Endothelial cell of umbilical vein (primary cell): ENCODE results near the gene SHOC2. TPM values are rescaled to one million over a fixed set of nuclear protein-coding genes. Genes with fewer than 3 reads are reported as not detected.

Source experiments
- BruUV-seq: library from RNA; stranded (reverse); fragments of 400-500 nt; replicated peaks from 2 replicates; lab custom pipeline; 2021; lab: Mats Ljungman, UMichigan
- CTCF ChIA-PET: fragments of 300-600, 350-600 bp; sonication (Branson Sonifier 250); formaldehyde crosslinking; loops from one replicate; lab custom pipeline; 2021; ENCODE audit warnings: antibody characterized with exemption, inconsistent platforms; lab: Charles Lee
- POLR2A ChIA-PET: fragments of 300-600, 350-600 bp; sonication (Branson Sonifier 250); formaldehyde crosslinking; loops from one replicate; lab custom pipeline; 2021; ENCODE audit warnings: antibody characterized with exemption, inconsistent platforms; lab: Charles Lee
- DNase-seq: peaks from one replicate; pipeline ENCODE4 v3.0.0-alpha.2; 2011; ENCODE audit warnings: low read depth, low spot score
- FAIRE-seq: peaks from 2 replicates; lab custom pipeline; 2011; peaks lifted over from hg19 to GRCh38; lab: Jason Lieb, UNC
- H2AFZ ChIP-seq: 2 replicates; pipeline ENCODE4 v1.6.0; 2012; ENCODE audit warnings: low read depth, low read length, control low read depth, inconsistent platforms
- H3K27ac ChIP-seq: 2 replicates; pipeline ENCODE4 v1.5.1; 2011; ENCODE audit warnings: low read depth, mild to moderate bottlenecking, control low read depth, low read length, moderate library complexity; ENCODE audit not compliant: insufficient read depth
- H3K27me3 ChIP-seq, 2 experiments: 2 replicates each; pipeline versions ENCODE4 v1.6.0 to v1.6.1; 2011; ENCODE audit warnings: low read length in 2 of 2, mixed read lengths in 1 of 2; ENCODE audit not compliant: control insufficient read depth in 2 of 2, insufficient read depth in 2 of 2
- H3K36me3 ChIP-seq, 2 experiments: 2 replicates in 1 of 2; 3 replicates in 1 of 2; pipeline ENCODE4 v1.5.1; 2011; ENCODE audit warnings: low read length in 2 of 2, mild to moderate bottlenecking in 1 of 2, moderate library complexity in 1 of 2; ENCODE audit not compliant: control insufficient read depth in 2 of 2, insufficient read depth in 2 of 2; ENCODE audit errors: extremely low read depth in 1 of 2
- H3K4me1 ChIP-seq: 3 replicates; pipeline ENCODE4 v1.5.1; 2011; ENCODE audit warnings: mild to moderate bottlenecking, low read length; ENCODE audit not compliant: control insufficient read depth, insufficient read depth; ENCODE audit errors: extremely low read depth
- H3K4me2 ChIP-seq: 2 replicates; pipeline ENCODE4 v1.6.1; 2011; ENCODE audit warnings: low read length, control low read depth, mixed read lengths; ENCODE audit not compliant: insufficient read depth
- H3K4me3 ChIP-seq, 3 experiments: fragments of 200-600 bp in 1 of 3; sonication (generic), shearing (Covaris generic) in 1 of 3; replicated peaks in 1 of 3; 2 replicates each; pipeline ENCODE4 v1.5.1; 2011 to 2016; ENCODE audit warnings: control low read depth in 3 of 3, low read length in 3 of 3, mild to moderate bottlenecking in 2 of 3, inconsistent platforms in 1 of 3, low read depth in 1 of 3, moderate library complexity in 1 of 3; ENCODE audit not compliant: insufficient read depth in 1 of 3
- H3K79me2 ChIP-seq: 2 replicates; pipeline ENCODE4 v1.6.0; 2012; ENCODE audit warnings: low read length, inconsistent platforms; ENCODE audit not compliant: control insufficient read depth, insufficient read depth
- H3K9ac ChIP-seq: replicated peaks from 2 replicates; pipeline ENCODE3; 2011; ENCODE audit warnings: low read length, control low read depth; ENCODE audit not compliant: insufficient read depth; ENCODE audit errors: extremely low read depth
- H3K9me1 ChIP-seq: replicated peaks from 3 replicates; pipeline ENCODE4 v1.6.0; 2011; ENCODE audit warnings: mild to moderate bottlenecking, low read length; ENCODE audit not compliant: control insufficient read depth, insufficient read depth; ENCODE audit errors: extremely low read depth
- H3K9me3 ChIP-seq: replicated peaks from 2 replicates; pipeline ENCODE4 v1.5.1; 2012; ENCODE audit warnings: low read length, inconsistent platforms; ENCODE audit not compliant: control insufficient read depth, insufficient read depth
- H4K20me1 ChIP-seq: replicated peaks from 2 replicates; pipeline ENCODE3; 2011; ENCODE audit warnings: mild to moderate bottlenecking, low read length; ENCODE audit not compliant: control insufficient read depth, insufficient read depth; ENCODE audit errors: extremely low read depth
- CTCF ChIP-seq, 2 donors: IDR thresholded peaks; 1 replicate in 1 of 2; 2 replicates in 1 of 2; pipeline ENCODE4 v1.5.1; 2011; ENCODE audit warnings: low read length in 2 of 2, mild to moderate bottlenecking in 2 of 2, moderate library complexity in 2 of 2, control low read depth in 1 of 2, inconsistent platforms in 1 of 2, low read depth in 1 of 2; ENCODE audit not compliant: insufficient read depth in 1 of 2; ENCODE audit errors: extremely low read depth in 1 of 2
- EZH2 ChIP-seq: IDR thresholded peaks from 2 replicates; pipeline ENCODE4 v1.6.1; 2012; ENCODE audit warnings: borderline replicate concordance, low read depth, mild to moderate bottlenecking, moderate library complexity, low read length, inconsistent platforms; ENCODE audit not compliant: severe bottlenecking
- FOS ChIP-seq: IDR thresholded peaks from 2 replicates; pipeline ENCODE4 v1.6.1; 2011; ENCODE audit warnings: mild to moderate bottlenecking, low read length, moderate library complexity, borderline replicate concordance; ENCODE audit not compliant: insufficient read depth
- GATA2 ChIP-seq: IDR thresholded peaks from 2 replicates; pipeline ENCODE4 v1.7.0; 2011; ENCODE audit warnings: low read depth, mild to moderate bottlenecking, moderate library complexity, mixed read lengths, low read length; ENCODE audit not compliant: insufficient read length, insufficient read depth
- JUN ChIP-seq: IDR thresholded peaks from 2 replicates; pipeline ENCODE4 v1.6.1; 2011; ENCODE audit warnings: borderline replicate concordance, low read depth; ENCODE audit not compliant: insufficient read length, insufficient read depth
- MYC ChIP-seq: IDR thresholded peaks from one replicate; pipeline ENCODE4 v1.6.1; 2011; ENCODE audit warnings: mild to moderate bottlenecking, low read depth, low read length
- POLR2A ChIP-seq: IDR thresholded peaks from 2 replicates; pipeline ENCODE4 v1.6.1; 2012; ENCODE audit warnings: low read depth, mild to moderate bottlenecking, control low read depth, low read length
- POLR2AphosphoS5 ChIP-seq: IDR thresholded peaks from 2 replicates; pipeline ENCODE4 v1.6.1; 2012; ENCODE audit warnings: low read depth, mild to moderate bottlenecking, control low read depth, low read length, moderate library complexity; ENCODE audit not compliant: insufficient read depth
- dilution Hi-C: fragments of 300-500 bp; cut with MboI; formaldehyde crosslinking; loops from one replicate; pipeline ENCODE4 v1.15.0; 2019; ENCODE audit warnings: low sequenced_read_pairs; ENCODE audit not compliant: extremely low pct_ligation_motif_present
- intact Hi-C: fragments of 100-400 bp; cut with micrococcal nuclease; formaldehyde crosslinking; loops from one replicate; pipeline ENCODE4 v1.10.0; 2022
- polyA plus RNA-seq, 4 experiments: library from polyadenylated mRNA; depleted of rRNA in 3 of 4; stranded (reverse) in 3 of 4; unstranded in 1 of 4; fragments of >200 nt; gene quantifications; 2 replicates each; pipeline versions ENCODE4 v1.2.1 to v1.2.3, GENCODE V29; 2011 to 2012; ENCODE audit warnings: missing spikeins in 1 of 4
- total RNA-seq: library from RNA; stranded (reverse); gene quantifications from 2 replicates; pipeline ENCODE4 v1.2.3, GENCODE V29; 2021
- TF ChIP-seq, protein P1 (sequence below): IDR thresholded peaks from 2 replicates; pipeline ENCODE4 v1.6.1; 2011; ENCODE audit not compliant: insufficient read depth, insufficient read length

The SHOC2 gene
- total and polyA plus RNA-seq, 2 donors (not counting 3 experiments of a cell fraction or from before 2014, with no cell fraction given): 13.0 to 37.1 TPM

DNA sequence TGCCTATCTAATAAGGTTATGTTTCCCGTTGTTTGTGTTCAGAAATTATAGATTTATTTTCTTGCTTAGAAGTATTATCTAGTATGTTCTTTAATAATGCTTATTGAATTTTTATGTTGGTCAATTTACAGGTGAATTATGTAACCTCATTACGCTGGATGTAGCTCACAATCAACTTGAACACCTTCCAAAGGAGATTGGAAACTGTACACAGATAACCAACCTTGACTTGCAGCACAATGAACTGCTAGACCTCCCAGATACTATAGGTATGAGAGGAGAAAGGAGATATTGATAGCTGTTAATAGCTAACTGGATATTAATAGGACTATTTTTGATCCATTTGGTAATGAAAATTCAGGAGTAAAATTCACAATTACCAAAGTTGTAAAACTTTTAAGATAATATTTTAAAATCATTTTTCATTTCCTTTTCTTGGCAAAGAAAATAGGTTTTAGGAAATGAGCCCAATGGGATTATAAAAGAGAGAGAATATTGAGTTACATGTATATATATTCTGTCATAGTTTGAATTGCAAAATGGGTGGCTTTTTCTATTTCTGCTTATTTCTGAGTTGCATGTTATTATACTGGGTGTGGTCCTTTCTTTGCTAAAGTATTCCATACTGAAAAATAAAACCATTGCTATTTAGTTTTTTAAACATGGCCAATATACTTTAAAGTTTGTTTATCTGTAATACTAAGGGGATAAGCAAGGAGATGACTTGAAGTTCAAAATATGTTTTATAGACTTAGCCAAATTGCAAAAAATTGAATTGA, 66.3 kb downstream of the SHOC2 start:
- H3K79me2 ChIP-seq: peaks cover 17% of the 10 kb centered on the region
- no TSS peak for BruUV-seq
- FAIRE-seq: no peak

More for the DNA sequence above, 66.3 kb downstream of the SHOC2 start:
- no peaks in the 10 kb centered on the region for H3K9me1 ChIP-seq
- H4K20me1 ChIP-seq: no peaks in the 10 kb centered on the region
- no peak for TF ChIP-seq POLR2A
- TF ChIP-seq CTCF (IDR thresholded peaks at IDR 0.05; ENCODE audit: extremely low read depth in 1 of 2, insufficient read depth in 1 of 2, low read depth in 1 of 2, low read length in 2 of 2): no peak
- TF ChIP-seq MYC: no peak
- no peak for TF ChIP-seq JUN
- TF ChIP-seq EZH2: no peak
- TF ChIP-seq, protein P1, sequence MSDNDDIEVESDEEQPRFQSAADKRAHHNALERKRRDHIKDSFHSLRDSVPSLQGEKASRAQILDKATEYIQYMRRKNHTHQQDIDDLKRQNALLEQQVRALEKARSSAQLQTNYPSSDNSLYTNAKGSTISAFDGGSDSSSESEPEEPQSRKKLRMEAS: no peak
- TF ChIP-seq POLR2AphosphoS5: no peak
- TF ChIP-seq GATA2: no peak
- TF ChIP-seq FOS: no peak
- H3K4me1 ChIP-seq: no peaks in the 10 kb centered on the region
- no peak overlapping the region for H3K4me3 ChIP-seq
- no peak overlapping the region for H3K9ac ChIP-seq
- no peak overlapping the region for H3K4me2 ChIP-seq
- ChIA-PET POLR2A (interaction anchor here (0.6 kb wide), 1 partner anchor 67 kb away, joined by 5 read pairs; the partner anchor contains the start of genes BBIP1 and SHOC2), CTCF (no interaction called here)
- dilution Hi-C loops: no loop called here
- intact Hi-C loops: no loop called here
- no peaks in the 10 kb centered on the region for H3K27me3 ChIP-seq
- H3K36me3 ChIP-seq: no peaks in the 10 kb centered on the region
- no peak for DNase-seq
- H3K9me3 ChIP-seq: no peaks in the 10 kb centered on the region
- no peak overlapping the region for H3K27ac ChIP-seq
- no peak overlapping the region for H2AFZ ChIP-seq
